Gastrocnemius medialis (tissue), 4 donors: ENCODE measurements around the gene SAMD5.

Source experiments
- CTCF ChIP-seq, 5 experiments: fragments of 450-650 bp in 3 of 5; fragments of 200-600 bp in 2 of 5; sonication (generic) in 2 of 5; IDR thresholded peaks in 4 of 5; conservative IDR thresholded peaks in 1 of 5; 1 replicate in 4 of 5; 2 replicates in 1 of 5; pipeline ENCODE4 v1.5.1; 2016 to 2019; ENCODE audit warnings: antibody characterized with exemption in 5 of 5, mild to moderate bottlenecking in 3 of 5, moderate library complexity in 3 of 5
- POLR2A ChIP-seq, 2 donors: fragments of 450-650 bp; IDR thresholded peaks; one replicate each; pipeline ENCODE4 v1.6.1; 2017; ENCODE audit warnings: antibody characterized with exemption in 2 of 2, mild to moderate bottlenecking in 2 of 2, moderate library complexity in 2 of 2

- TF ChIP-seq CTCF (IDR thresholded peaks at IDR 0.05 in 4 of 5, conservative IDR thresholded peaks at IDR 0.05 in 1 of 5) (no peak), POLR2A (IDR thresholded peaks at IDR 0.05) (no peak)
Measured at GRCh38 chr6:147510929-147511590, 2.6 kb downstream of the SAMD5 start.
